Measurements from ENCODE around the gene ASB6.

- TF ChIP-seq CTCF (IDR thresholded peaks at IDR 0.05) (no peak), POLR2AphosphoS5 (IDR thresholded peaks at IDR 0.05) (no peak), POLR2A (IDR thresholded peaks at IDR 0.05; ENCODE audit: low read depth) (no peak)
Measured at GRCh38 chr9:129686736-129687135, 44.8 kb upstream of the ASB6 start.
